NOMO-1 treated with dmso at 0.1 percent for 144 hours (cell line): ENCODE results near the gene FAM3B.
"Not testable (repeated sequence)": the region's sequence is repeated elsewhere in the genome, so short reads cannot be mapped to it uniquely, and the experiment has no call there.

Experiments used
- DNase-seq: peaks from one replicate; lab custom pipeline; 2025; ENCODE audit not compliant: unreplicated experiment; lab: John Stamatoyannopoulos, UW

FAM3B gene, protein sequence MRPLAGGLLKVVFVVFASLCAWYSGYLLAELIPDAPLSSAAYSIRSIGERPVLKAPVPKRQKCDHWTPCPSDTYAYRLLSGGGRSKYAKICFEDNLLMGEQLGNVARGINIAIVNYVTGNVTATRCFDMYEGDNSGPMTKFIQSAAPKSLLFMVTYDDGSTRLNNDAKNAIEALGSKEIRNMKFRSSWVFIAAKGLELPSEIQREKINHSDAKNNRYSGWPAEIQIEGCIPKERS

DNA sequence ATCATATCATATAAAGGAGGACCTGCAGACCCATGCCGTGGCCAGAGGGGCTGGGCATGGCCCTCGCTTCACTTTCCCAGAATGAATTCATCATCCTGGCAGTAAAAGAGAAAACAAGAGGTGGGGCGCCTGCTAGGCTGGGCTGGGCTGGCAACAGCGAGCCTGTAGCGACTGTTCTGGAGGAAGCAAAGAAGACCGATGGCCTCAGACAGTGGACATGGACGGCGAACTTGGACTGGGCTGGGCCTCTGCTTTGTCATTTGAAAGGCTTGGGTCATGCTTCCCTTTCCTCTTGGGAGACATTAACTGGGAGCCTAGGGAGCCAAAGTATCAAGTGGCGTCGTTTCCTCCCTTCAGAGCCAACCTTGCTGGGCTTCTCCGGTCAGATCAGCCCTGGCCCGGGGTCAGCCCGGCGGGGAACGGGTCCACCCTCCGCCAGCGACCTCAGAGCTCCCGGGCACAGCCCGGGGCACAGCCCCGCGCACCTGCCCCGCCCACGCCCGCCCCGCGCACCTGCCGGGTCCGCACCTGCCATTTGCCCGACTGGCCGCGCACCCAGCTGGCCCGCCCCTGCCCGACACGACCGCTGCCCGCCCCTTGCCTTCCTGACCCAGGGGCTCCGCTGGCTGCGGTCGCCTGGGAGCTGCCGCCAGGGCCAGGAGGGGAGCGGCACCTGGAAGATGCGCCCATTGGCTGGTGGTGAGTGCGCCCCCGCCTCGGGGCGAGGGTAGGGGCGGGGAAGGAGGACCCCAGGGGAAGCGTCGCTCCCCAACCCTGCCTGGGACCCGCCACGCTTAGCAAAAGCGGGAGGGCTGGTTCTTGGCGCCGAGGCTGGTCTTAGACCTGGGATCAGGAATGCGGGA, at the start of gene FAM3B:
TSS of gene FAM3B (plus strand) at position 602 of the 863 bp plus-strand sequence. CDS start at position 681, 79 bp downstream.
- DNase-seq: no peak

DNA sequence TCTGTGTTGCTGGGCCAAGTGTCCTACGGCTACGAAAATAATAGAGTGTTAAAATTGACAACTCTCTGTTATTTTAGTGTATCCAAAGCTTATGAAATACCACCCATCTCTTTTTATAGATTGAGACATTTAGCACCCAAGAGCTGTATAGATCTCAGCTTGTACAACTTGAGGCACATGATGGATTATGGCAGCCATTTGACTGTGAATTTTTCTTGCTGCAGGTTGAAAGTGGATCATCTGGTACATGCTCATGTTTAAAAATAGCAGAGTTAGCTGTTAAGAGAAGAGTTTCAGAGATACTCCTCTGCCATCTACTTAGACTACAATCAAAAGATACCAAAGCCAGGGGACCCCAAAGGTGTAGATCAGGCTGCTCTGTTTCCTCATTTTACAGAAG, 49.3 kb upstream of the FAM3B start:
- no peak for DNase-seq

DNA sequence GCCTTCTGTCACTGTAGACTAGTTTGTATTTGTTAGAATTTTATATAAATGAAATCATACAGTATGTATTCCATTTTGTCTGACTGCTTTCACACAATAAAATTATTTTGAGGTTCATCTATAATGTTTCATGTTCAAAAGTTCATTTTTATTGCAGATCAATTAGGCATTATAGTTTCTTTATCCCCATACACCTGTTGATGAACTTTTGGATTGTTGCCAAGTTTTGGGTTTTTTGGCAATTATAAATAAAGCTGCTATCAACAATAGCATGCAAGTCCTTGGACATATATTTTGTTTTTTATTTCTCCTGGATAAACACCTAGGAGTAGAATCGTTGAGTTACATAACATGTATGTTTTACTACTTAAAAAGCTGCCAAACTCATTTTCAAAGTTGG, 47.1 kb upstream of the FAM3B start:
- DNase-seq: no peak

DNA sequence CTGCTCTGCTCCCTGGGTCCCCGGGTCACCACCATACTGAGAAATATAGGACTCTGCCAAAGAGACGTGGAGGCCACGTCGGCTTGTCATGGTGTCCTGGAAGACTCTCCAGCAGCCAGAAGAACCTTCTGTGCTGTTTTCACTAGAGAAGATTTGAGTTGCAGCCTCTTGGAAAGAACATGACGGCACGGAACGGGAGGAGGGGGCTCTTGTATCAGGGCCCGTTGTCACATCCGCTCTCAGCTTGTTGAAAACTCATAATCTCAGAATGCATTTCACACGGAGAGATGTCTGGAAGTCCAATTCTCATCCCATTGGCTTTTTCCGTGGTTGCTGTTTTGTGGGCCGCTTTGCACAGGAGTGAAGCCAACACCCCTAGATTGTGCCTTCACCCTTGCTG, 39.4 kb upstream of the FAM3B start:
- no peak for DNase-seq

DNA sequence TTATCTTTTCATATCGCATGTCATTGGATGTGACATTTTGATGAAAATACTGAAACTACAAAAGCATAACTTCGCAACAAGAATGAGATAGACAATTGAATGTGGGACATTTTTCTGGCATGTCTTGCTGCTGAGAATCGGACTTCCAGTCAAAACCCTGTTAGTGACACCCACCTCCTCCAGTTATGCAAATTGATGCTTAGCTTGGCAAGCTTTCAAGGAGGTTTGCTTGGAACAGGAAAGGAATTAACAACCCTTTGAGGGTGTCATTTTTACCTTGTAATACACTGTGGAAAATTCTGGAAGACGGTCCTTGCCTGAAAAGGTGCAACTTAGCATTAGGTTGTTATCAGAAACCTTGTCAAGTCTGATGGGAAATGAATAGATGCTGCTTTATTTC, 38.8 kb upstream of the FAM3B start:
- no peak for DNase-seq

DNA sequence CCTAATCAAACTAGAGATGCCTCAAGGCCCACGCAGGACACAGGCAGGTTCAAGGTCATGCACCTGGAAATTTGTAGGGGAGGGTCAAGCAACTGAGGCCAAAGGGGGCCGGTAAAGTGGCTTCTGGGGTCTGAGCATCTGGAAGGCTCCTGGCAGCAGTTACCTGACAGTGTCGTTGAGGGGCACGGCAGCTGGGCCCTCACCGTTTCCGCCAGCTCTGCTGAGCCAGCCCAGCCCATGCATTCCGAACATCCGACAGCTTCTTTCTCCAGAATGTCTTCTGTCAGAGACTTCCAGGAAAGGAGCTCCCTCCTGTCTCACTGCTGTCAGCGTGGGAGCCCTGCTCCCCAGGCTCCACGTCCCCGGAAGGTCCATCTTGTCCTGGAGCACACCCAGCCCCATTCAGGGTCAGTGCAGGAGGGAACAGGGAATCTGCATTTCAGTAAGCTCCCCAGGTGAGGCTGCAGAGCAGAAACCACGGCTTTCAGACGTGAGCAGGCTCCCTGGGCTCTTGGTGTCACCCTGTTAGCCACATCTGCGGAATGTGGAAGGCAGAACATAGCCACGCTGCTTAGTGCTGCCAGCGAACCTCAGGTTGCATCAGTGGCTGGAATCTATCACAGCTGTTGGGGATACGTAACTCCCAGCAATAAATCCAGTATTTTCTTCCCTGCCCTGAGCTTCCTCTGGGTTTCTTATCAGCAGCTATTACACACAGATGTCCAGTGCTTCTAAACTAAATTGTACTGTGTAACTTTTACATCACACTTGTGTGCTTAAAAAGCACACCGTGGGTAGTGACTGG, 36.3 kb upstream of the FAM3B start:
- no peak for DNase-seq

DNA sequence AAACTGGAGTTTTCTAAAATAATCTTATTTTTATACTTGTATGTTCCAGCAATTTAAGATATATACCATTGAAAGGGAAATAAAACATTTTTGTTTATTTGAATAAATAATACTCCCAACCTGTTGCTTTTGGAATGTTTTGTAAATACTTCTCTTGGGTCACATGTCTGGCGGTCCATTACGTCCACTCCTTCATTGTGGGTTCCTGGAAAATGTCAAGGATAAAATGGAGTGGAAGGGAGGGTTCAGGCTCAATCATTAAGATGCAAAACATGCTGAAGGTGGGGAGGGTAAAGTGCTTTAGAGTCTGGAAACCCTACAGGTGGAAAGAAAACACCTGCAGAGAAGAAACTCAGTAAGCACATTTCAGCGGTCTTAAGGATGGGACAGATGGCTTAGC, 34.2 kb upstream of the FAM3B start:
- no peak for DNase-seq

DNA sequence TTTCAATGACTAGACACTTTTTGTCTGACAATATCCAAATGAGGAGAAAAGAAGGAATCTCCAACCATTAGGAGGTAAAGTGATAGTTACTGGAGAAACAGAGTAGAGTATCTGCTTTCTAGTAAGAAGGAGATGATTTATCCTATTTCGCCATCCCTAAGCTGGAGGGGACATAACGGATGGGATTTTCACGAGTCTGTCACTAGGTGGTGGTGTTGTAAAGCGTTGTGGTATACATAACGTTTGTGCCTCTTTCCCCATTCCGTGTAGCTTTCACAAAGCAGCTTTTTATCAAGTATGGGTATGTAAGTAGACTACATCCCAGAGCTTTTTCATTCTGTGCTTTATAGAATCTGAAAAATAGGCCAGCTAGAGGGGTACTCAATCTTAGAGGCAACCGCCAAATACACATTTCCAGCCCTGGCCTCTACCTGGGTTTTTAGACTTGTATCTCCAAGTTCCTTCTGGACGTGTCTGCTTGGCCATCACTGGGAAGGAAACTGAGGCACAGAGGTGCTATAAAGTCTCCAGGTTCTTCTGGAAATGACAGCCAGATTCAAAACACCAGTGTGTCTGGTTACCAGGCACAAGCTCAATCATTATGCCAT, 33.3 kb upstream of the FAM3B start:
- DNase-seq: peak; percentile 29

DNA sequence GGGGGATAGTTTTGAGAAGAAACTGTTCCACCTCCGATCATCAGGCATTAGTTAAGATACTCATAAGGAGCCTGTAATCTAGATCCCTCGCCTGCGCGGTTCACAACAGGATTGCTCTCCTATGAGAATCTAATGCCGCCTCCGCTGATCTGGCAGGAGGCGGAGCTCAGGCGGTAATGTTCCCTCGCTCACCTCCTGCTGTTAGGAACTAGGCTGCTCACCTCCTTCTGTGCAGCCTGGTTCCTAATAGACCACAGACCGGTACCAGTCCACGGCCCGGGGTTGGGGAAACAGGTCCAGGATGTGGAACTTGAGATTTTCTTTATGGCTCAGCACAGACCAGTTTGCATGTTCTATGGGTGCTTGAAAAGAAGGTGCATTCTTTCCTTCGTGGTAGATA, 27.2 kb upstream of the FAM3B start:
- DNase-seq: no peak

DNA sequence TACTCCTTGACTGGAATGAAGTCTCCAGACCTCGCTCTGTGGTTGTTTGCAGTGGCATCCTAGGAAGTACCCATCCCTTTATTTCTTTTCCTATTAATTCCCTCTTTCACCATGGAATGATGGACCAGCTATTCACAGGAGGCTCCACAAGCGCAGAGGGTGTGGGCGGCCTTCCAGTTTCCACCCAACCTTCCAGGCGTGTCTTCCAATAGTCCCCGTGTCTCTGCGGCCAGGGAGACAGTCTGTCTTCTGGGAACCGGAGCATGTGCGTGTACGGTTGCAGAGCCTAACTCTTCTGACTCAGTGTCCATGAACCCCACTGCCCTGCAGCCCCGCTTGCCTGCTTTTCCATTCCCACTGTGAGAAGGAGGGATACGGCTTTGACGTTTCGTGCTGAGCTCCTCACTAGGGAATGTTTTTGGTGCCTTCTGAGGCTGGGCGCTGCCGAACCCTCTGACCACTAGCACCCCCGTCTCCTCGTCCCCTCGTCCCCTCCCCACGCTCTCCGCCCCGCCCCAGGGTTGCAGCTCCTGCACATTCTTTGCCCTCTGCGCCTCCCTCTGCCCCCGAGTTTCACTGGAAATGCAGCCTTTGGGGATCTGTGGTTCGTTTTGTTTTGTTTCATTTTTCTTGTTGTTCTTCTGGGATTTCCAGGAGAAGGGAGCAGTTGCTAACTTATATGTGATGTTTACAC, 26.3 kb upstream of the FAM3B start:
- no peak for DNase-seq

DNA sequence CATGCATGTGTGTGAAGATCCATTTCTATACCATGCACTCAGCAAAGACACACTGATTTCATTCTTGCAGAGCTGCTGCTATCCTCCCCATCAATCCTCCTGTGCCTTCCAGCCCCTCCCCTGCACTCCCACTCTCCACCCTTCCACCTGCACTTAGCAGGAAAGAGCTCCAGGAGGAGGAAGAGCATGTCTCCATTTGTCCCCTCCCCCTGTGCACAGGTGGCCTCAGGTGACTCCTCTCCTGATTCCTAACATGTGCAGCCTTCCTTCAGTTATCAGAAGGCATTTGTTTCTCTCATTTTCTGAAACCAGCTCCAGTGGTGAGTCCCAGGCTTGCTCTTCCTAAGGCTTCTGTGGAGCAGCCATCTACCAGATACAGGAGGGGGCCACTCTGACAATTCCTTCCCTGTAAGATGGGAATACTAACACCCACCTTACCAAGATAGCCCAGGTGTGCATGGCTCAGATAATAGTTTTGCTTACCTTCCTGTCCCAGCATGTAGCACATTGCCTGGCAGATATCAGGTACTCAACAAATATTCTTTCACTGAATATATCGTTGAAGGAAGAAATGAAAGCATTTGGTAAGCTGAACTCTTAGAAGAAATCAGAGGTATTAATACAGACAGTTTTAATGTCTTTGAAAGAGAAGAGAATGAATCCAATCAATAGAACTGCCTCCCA, 21.9 kb upstream of the FAM3B start:
- no peak for DNase-seq

DNA sequence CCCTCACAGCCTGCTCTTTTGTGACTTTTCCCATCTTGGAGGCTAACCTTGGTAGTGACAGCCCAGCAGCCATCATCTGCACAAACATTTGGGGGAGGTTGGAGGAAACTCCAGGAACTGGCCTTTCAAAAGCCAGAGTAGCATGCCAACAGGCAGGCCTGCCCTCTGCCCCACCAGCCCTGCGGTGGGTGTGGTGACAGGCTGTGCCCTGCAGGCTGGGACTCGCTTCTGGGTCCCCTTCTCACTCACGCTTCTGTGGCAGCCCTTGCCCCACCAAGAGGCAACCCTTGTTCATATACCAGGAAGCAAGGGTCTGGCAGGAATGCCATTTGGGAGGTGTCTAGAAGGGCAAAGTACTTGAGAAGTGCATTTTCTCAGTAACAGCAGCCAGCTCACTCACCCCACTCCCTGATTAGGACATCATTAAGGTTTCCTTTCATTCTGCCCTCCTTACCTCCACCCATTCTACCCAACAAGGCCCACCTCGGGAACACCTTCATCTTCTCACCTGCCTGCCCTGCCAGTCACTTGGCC, 20.8 kb upstream of the FAM3B start:
- DNase-seq: no peak

DNA sequence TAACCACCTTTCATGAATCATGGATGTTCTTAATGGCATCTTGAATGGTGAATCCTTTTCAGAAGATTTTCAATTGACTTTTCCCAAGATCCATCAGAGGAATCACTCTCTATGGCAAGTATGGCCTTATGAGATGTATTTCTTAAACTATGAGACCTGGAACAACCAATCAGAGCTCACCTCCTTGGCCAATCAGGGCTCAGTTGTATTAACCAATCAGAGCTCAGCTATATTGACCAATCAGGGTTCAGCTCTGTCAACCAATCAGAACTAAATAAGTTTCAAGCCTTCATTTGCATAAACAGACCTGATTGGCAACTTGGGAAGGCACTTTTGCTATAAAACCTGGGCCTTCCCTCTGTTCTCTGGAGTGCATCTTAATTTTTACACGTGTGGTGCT, 13.6 kb upstream of the FAM3B start:
- no peak for DNase-seq

DNA sequence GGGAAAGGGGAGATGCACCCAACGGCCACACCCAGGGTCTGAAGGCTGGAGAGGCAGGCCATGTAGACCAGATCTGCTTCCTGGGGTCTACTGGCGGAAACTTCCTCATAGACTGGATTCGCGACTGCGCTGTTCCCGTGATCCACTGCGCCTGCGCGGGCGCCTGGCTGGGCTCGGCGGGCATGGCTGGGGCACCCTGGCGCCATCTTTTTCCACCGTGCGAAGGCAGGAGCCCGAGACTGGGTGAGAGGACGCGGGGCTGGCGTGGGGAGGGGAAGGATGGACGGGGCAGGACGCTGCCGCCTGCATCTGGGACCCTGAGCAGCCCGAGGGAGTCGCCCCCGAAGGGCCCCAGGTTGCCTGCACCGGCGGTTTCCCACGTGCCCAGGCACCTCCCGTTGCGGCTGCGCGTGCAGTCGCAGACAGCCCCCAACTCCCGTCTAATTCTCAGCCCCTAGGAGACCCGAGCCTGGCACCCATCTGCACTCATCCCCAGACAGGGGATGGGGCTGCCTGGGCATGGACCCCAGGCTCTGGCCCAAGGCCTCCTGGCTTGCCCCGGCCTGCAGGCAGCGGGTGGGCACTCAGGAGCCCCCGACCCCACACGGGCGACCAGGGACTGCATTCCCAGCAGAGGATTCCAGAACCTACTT, 12.4 kb upstream of the FAM3B start:
- DNase-seq: no peak

DNA sequence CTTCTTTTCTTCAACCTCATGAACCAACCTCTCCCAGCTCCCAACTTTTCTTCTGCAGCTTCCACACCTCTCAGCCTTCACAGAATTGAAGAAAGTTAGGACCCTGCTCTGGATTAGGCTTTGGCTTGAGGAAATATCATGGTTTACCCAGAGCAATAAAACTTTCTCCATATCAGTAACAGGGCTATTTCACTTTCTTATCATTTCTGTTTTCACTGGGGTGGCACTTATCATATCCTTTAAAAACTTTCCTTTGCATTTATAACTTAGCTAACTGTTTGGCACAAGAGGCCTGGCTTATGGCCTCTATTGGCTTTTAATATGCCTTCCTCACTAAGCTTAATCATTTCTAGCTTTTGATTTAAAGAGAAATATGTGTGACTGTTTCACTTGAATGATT, 9.4 kb upstream of the FAM3B start:
- DNase-seq: no peak

DNA sequence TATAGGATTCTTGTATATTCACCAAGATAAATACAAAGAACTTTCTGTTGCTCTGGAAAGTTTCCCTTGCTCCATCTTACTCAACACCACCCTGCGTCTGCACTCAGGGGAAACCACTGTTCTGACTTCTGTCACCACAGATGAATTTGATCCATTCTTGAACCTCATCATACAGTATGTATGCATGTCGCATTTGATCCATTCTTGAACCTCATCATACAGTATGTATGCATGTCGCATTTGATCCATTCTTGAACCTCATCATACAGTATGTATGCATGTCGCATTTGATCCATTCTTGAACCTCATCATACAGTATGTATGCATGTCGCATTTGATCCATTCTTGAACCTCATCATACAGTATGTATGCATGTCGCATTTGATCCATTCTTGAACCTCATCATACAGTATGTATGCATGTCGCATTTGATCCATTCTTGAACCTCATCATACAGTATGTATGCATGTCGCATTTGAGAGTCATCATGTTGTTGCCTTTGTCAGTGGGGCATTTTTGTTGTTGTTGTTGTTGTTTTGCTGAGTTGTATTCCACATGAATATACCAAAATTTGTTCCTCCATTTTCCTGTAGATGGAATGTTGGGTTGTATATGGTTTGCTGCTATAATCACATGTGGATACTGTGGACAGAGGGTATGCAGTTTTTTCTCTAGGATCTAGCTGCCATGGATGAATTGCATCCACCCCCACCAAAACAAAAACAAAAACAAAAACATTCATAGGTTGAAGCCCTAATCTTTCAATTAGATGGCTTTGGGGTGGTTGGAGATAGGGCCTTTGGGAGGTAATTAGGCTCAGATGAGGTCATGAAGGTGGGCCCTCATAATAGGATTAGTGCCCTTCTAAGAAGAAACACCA, 3.1 kb upstream of the FAM3B start:
- DNase-seq: not testable (repeated sequence)

DNA sequence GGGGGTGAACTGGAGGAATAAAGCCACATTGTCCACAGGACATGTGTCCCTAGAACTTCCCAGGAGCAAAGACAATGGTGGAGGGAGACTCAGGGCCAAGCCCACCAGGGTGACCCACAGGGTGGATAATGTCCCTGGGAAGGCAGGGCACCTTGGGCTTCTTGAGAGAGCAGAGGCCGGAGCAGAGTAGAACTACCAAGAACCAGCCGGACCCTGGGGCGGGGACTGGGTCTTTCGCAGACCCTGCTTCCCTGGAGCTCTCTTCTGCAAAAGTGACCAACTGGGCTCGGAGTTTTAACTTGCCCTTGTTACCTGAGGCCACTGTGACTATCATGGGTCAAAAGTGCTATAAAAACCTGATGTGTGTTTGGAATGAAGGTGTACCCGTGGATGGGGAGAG, 875 bp upstream of the FAM3B start:
- no peak for DNase-seq

DNA sequence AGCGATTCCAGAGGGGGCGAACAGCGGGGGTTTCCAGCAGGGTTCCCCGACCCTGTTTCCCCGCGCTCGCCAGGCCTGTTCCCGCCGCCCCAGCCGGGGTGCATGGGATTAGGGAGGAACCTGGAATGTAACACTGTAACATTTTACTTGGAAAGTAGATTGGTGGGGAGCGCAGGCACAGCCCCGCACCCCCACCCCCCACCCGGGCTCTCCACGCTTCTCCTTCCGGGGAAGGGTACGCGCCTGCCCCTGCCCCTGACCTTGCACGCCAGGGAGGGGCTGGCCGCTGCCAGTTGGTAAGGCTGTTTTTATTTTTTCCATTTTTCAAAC, 427 bp downstream of the FAM3B start:
- DNase-seq: no peak

DNA sequence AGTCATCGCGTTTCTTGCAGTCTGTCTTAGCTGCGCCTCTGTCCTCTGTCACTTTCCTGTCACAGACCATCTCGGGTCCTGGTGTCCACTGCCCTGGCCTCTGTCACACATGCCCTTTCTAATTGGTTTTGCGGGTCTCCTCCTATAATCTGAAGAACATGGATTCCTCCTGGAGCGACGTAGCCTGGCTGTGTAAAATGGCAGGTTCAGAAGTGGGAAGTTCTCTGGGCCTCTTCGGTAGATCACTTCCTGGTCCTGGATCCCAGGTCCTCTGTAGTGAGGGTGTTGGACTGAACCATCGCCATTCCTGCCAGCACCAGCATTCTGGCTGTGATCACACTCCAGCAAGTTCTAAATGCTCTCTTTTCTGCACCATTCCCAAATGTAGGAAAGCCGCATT, 857 bp downstream of the FAM3B start:
- DNase-seq: no peak
